DMS53 treated with DMSO at 0.1 percent for 48 hours (cell line): Measurements from ENCODE around the gene SAP130.

Experiments
- DNase-seq: peaks from one replicate; lab custom pipeline; 2025; ENCODE audit not compliant: unreplicated experiment; lab: John Stamatoyannopoulos, UW

The SAP130 gene

GRCh38 chr2:128026448-128027277, 1.2 kb downstream of the SAP130 start:
- no peak for DNase-seq

- no peak for DNase-seq
Observed at GRCh38 chr2:128024816-128025215, 3.0 kb downstream of the SAP130 start.

GRCh38 chr2:128017561-128017960, 10.3 kb downstream of the SAP130 start:
- DNase-seq, result no peak

- no peak for DNase-seq
Observed at GRCh38 chr2:128016620-128017019, 11.2 kb downstream of the SAP130 start.

GRCh38 chr2:128012698-128013097, 15.2 kb downstream of the SAP130 start:
- DNase-seq, result no peak

GRCh38 chr2:128008074-128008672, 19.7 kb downstream of the SAP130 start:
- no peak for DNase-seq

- no peak for DNase-seq
Observed at GRCh38 chr2:128004509-128004908, 23.4 kb downstream of the SAP130 start.

GRCh38 chr2:128003463-128003862, 24.4 kb downstream of the SAP130 start:
- DNase-seq, result no peak

GRCh38 chr2:127996160-127996559, 31.7 kb downstream of the SAP130 start:
- no peak for DNase-seq

- no peak for DNase-seq
Observed at GRCh38 chr2:127995725-127996124, 32.1 kb downstream of the SAP130 start.

GRCh38 chr2:127993659-127994058, 34.2 kb downstream of the SAP130 start:
- DNase-seq, result no peak

GRCh38 chr2:127991742-127992141, 36.1 kb downstream of the SAP130 start:
- DNase-seq, result no peak

GRCh38 chr2:127986548-127987079, 41.2 kb downstream of the SAP130 start:
- no peak for DNase-seq

- no peak for DNase-seq
Observed at GRCh38 chr2:127985735-127986134, 42.1 kb downstream of the SAP130 start.

- no peak for DNase-seq
Observed at GRCh38 chr2:127985026-127985734, 42.7 kb downstream of the SAP130 start.

GRCh38 chr2:127984551-127984950, 43.3 kb downstream of the SAP130 start:
- DNase-seq, result no peak

GRCh38 chr2:127969446-127969845, 58.4 kb downstream of the SAP130 start:
- DNase-seq, result no peak

- no peak for DNase-seq
Observed at GRCh38 chr2:127968610-127969339, 59.1 kb downstream of the SAP130 start.

- no peak for DNase-seq
Observed at GRCh38 chr2:127961729-127962128, 66.1 kb downstream of the SAP130 start.

- DNase-seq, result no peak
Observed at GRCh38 chr2:127957240-127957639, 70.6 kb downstream of the SAP130 start.

- DNase-seq, result no peak
Observed at GRCh38 chr2:127954857-127955256, 73.0 kb downstream of the SAP130 start.
